Measurements from ENCODE around the gene RAC2.

Gene RAC2

GRCh38 chr22:37282385-37282677 lies 38.3 kb upstream of the RAC2 start, which contains the start of gene CYTH4:
Gene CYTH4 (plus strand): TSS chr22:37282508. CDS start chr22:37282570, 62 bp downstream.
- Histone ChIP-seq H3K36me3 (ENCODE audit: insufficient read depth) (no peaks in the 10 kb centered on the region), H3K79me2 (ENCODE audit: insufficient read depth, low read depth) (no peaks in the 10 kb centered on the region), H4K20me1 (ENCODE audit: insufficient read depth) (no peaks in the 10 kb centered on the region), H3K4me3 (IDR thresholded peaks at IDR 0.05; ENCODE audit: insufficient read depth, low read depth, low read length) (no peak within 1 kb of the TSS), H3K4me1 (ENCODE audit: low read depth, poor library complexity, severe bottlenecking) (peaks cover 19% of the 10 kb centered on the region), H3K27me3 (ENCODE audit: insufficient read depth, low read depth) (peaks cover 41% of the 10 kb centered on the region; the same call in 1 of the 2 replicates), H3K4me2 (no peak within 1 kb of the TSS), H3K27ac (no peak within 1 kb of the TSS), H2AFZ (ENCODE audit: low read depth) (no peak within 1 kb of the TSS), H3K9ac (no peak within 1 kb of the TSS)
- no peak for TF ChIP-seq CTCF (conservative IDR thresholded peaks at IDR 0.05; ENCODE audit: low read depth, low read length)

GRCh38 chr22:37281646-37282384 lies 37.7 kb upstream of the RAC2 start:
- Histone ChIP-seq H4K20me1 (ENCODE audit: insufficient read depth) (no peaks in the 10 kb centered on the region), H3K4me1 (ENCODE audit: low read depth, poor library complexity, severe bottlenecking) (peaks cover 19% of the 10 kb centered on the region), H3K79me2 (ENCODE audit: insufficient read depth, low read depth) (no peaks in the 10 kb centered on the region), H3K36me3 (ENCODE audit: insufficient read depth) (no peaks in the 10 kb centered on the region), H3K4me3 (IDR thresholded peaks at IDR 0.05; ENCODE audit: insufficient read depth, low read depth, low read length) (no peak overlapping the region), H3K27ac (no peak overlapping the region), H2AFZ (ENCODE audit: low read depth) (no peak overlapping the region), H3K27me3 (ENCODE audit: insufficient read depth, low read depth) (peaks cover 41% of the 10 kb centered on the region; the same call in 1 of the 2 replicates), H3K4me2 (no peak overlapping the region), H3K9ac (no peak overlapping the region)
- no peak for TF ChIP-seq CTCF (conservative IDR thresholded peaks at IDR 0.05; ENCODE audit: low read depth, low read length)

- Histone ChIP-seq H4K20me1 (ENCODE audit: insufficient read depth) (no peaks in the 10 kb centered on the region), H2AFZ (ENCODE audit: low read depth) (no peak overlapping the region), H3K27me3 (ENCODE audit: insufficient read depth, low read depth) (peaks cover 37% of the 10 kb centered on the region; the same call in 1 of the 2 replicates), H3K4me1 (ENCODE audit: low read depth, poor library complexity, severe bottlenecking) (peaks cover 19% of the 10 kb centered on the region), H3K4me2 (no peak overlapping the region), H3K4me3 (IDR thresholded peaks at IDR 0.05; ENCODE audit: insufficient read depth, low read depth, low read length) (no peak overlapping the region), H3K36me3 (ENCODE audit: insufficient read depth) (no peaks in the 10 kb centered on the region), H3K9ac (no peak overlapping the region), H3K27ac (no peak overlapping the region), H3K79me2 (ENCODE audit: insufficient read depth, low read depth) (no peaks in the 10 kb centered on the region)
- no peak for TF ChIP-seq CTCF (conservative IDR thresholded peaks at IDR 0.05; ENCODE audit: low read depth, low read length)
Measured at GRCh38 chr22:37281195-37281594, 37.1 kb upstream of the RAC2 start.

GRCh38 chr22:37280718-37281117 lies 36.6 kb upstream of the RAC2 start:
- no peak overlapping the region for H3K9ac ChIP-seq
- no peak overlapping the region for H3K4me2 ChIP-seq
- H3K27ac ChIP-seq, result no peak overlapping the region
- H3K27me3 ChIP-seq (ENCODE audit: insufficient read depth, low read depth), result peaks cover 39% of the 10 kb centered on the region; the same call in 1 of the 2 replicates
- H3K4me1 ChIP-seq (ENCODE audit: low read depth, poor library complexity, severe bottlenecking), result peaks cover 19% of the 10 kb centered on the region
- no peak overlapping the region for H3K4me3 ChIP-seq (IDR thresholded peaks at IDR 0.05; ENCODE audit: insufficient read depth, low read depth, low read length)
- no peaks in the 10 kb centered on the region for H3K79me2 ChIP-seq (ENCODE audit: insufficient read depth, low read depth)
- H4K20me1 ChIP-seq (ENCODE audit: insufficient read depth), result no peaks in the 10 kb centered on the region
- no peaks in the 10 kb centered on the region for H3K36me3 ChIP-seq (ENCODE audit: insufficient read depth)
- H2AFZ ChIP-seq (ENCODE audit: low read depth), result no peak overlapping the region
- no peak for TF ChIP-seq CTCF (conservative IDR thresholded peaks at IDR 0.05; ENCODE audit: low read depth, low read length)

Data from KMS-11 (cell line).